ENCODE measurements around the gene SMARCA2.

DNA sequence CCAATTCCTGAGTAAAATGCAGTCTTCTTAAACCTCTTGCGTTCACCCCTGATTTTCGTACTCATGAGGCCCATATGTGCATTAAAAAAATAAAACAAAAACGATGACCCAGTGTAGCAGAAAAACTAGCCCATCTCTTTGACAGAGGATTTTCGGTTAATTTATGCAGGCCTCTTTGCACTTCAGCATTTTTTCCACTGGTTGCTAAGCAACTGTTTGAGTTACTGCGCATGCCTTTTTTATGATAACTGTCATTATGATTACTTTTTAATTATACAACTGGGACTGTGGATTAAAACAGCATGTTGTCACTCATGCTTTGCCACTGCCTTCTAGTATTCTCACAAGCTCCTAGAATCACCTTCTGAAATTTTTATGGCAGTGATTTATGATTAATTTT is 165.0 kb downstream of the SMARCA2 start:
- TF ChIP-seq, protein P1, sequence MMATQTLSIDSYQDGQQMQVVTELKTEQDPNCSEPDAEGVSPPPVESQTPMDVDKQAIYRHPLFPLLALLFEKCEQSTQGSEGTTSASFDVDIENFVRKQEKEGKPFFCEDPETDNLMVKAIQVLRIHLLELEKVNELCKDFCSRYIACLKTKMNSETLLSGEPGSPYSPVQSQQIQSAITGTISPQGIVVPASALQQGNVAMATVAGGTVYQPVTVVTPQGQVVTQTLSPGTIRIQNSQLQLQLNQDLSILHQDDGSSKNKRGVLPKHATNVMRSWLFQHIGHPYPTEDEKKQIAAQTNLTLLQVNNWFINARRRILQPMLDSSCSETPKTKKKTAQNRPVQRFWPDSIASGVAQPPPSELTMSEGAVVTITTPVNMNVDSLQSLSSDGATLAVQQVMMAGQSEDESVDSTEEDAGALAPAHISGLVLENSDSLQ (IDR thresholded peaks at IDR 0.05): no peak
- TF ChIP-seq FOXA1 (IDR thresholded peaks at IDR 0.05): no peak
- no peak for TF ChIP-seq SP1 (IDR thresholded peaks at IDR 0.05)
- TF ChIP-seq FOXM1 (IDR thresholded peaks at IDR 0.05; ENCODE audit: borderline replicate concordance): no peak
- no peak for TF ChIP-seq SUZ12 (IDR thresholded peaks at IDR 0.05)
- no peak for TF ChIP-seq NFRKB (IDR thresholded peaks at IDR 0.05)
- no peak for TF ChIP-seq FOXK2 (IDR thresholded peaks at IDR 0.05)

Data from HEK293T (cell line).